Activated CD4-positive, alpha-beta memory T cell treated with anti-CD3 and anti-CD28 coated beads for 36 hours (primary cell): Measurements from ENCODE around the gene MPL. TPM values are rescaled to one million over a fixed set of nuclear protein-coding genes. Genes with fewer than 3 reads are reported as not detected.

Experiments
- CTCF ChIA-PET: fragments of 350-600 bp; sonication (Branson Sonifier 250); formaldehyde crosslinking; loops from one replicate; lab custom pipeline; 2021; ENCODE audit warnings: antibody characterized with exemption, inconsistent platforms; lab: Charles Lee
- POLR2A ChIA-PET: fragments of 350-600 bp; sonication (Branson Sonifier 250); formaldehyde crosslinking; loops from one replicate; lab custom pipeline; 2021; ENCODE audit warnings: antibody characterized with exemption; lab: Charles Lee
- DNase-seq: peaks from one replicate; pipeline ENCODE4 v3.0.0-alpha.2; 2020
- H3K27ac Mint-ChIP-seq: one replicate; pipeline ENCODE4 v1.8.0; 2021; ENCODE audit warnings: mixed read lengths
- H3K27me3 Mint-ChIP-seq: one replicate; pipeline ENCODE4 v1.8.0; 2021; ENCODE audit warnings: mixed read lengths
- H3K36me3 Mint-ChIP-seq: one replicate; pipeline ENCODE4 v1.8.0; 2021; ENCODE audit warnings: mixed read lengths
- H3K4me1 Mint-ChIP-seq: one replicate; pipeline ENCODE4 v1.8.0; 2021; ENCODE audit warnings: low read depth, mixed read lengths
- H3K4me3 Mint-ChIP-seq: one replicate; pipeline ENCODE4 v1.8.0; 2021; ENCODE audit warnings: mild to moderate bottlenecking, mixed read lengths
- H3K9me3 Mint-ChIP-seq: one replicate; pipeline ENCODE4 v1.8.0; 2021; ENCODE audit warnings: mixed read lengths
- intact Hi-C: fragments of 100-400 bp; cut with micrococcal nuclease; formaldehyde crosslinking; loops from one replicate; pipeline ENCODE4 v1.15.1; 2023
- total RNA-seq, 2 experiments: library from RNA; stranded (reverse); gene quantifications; one replicate each; pipeline ENCODE4 v1.2.3, GENCODE V29; 2021

MPL gene
- total RNA-seq, 2 experiments from 2014 or later = not detected

DNA sequence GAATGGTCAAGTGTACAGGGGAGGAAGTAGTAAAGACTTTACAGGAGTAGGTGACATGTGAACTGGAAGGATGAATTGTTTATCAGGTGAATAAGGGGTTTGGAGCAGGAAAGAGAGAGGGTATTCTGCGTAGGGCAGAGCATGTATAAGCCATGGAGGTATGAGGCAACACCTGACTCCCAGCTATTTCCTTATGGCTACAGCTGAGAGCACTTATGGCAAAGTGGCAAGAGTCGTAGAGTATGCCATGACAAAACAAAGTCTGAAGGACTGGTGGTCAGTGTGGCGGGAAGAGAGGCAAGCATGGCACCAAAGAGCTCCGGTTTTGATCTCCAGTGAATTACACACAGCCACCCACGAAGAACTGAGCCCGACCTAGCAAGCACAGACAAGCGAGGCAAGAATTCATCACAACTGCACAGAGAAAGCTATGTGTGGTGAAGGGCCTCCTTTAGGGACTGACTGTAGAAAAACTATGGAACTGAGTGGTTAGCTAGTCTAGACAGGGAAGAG lies 39.2 kb downstream of the MPL start:
- Mint-ChIP-seq H3K4me1 (no peaks in the 10 kb centered on the region), H3K4me3 (no peak overlapping the region), H3K9me3 (no peaks in the 10 kb centered on the region), H3K27ac (no peak overlapping the region), H3K36me3 (peaks cover 17% of the 10 kb centered on the region), H3K27me3 (no peaks in the 10 kb centered on the region)
- DNase-seq = no peak
- CTCF ChIA-PET = interaction anchor here (1.5 to 2.3 kb wide), 2 partner anchors 38 to 150 kb away, joined by 7 to 11 read pairs; no protein-coding TSS in a partner anchor
- intact Hi-C loops = no loop called here
- POLR2A ChIA-PET = no interaction called here

DNA sequence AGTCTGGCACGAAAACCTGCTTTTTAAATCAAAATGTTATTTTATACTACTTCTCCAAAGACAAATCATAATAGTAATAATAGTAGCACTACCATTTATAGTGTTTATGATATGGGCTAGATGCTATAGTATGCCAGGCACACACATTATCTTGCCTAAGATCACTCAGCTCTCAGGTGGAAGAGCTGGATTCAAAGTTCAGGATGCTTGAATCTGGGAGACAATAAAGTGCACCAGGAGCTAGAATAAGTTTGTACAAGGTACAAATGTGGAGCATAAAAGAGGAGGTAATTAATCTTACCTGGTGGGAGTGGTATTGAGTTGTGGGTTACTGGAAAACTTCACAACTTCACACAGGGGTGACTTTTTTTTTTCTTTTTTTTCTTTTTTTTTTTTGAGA lies 40.2 kb downstream of the MPL start:
- H3K27ac Mint-ChIP-seq = no peak overlapping the region
- ChIA-PET CTCF (interaction anchor here (1.2 to 2.3 kb wide), 2 partner anchors 37 to 151 kb away, joined by 3 to 11 read pairs; no protein-coding TSS in a partner anchor), POLR2A (interaction anchor here (0.7 to 1.7 kb wide), 2 partner anchors 10 to 146 kb away, joined by 3 to 5 read pairs; partner anchors contain the start of gene ELOVL1)
- H3K4me1 Mint-ChIP-seq = no peaks in the 10 kb centered on the region
- intact Hi-C loops = no loop called here
- peaks cover 19% of the 10 kb centered on the region for H3K36me3 Mint-ChIP-seq
- no peak for DNase-seq
- H3K27me3 Mint-ChIP-seq = no peaks in the 10 kb centered on the region
- H3K9me3 Mint-ChIP-seq = no peaks in the 10 kb centered on the region
- no peak overlapping the region for H3K4me3 Mint-ChIP-seq

GRCh38 chr1:43379476-43379875 lies 41.9 kb downstream of the MPL start:
- Mint-ChIP-seq H3K27me3 (no peaks in the 10 kb centered on the region), H3K4me1 (no peaks in the 10 kb centered on the region), H3K4me3 (no peak overlapping the region), H3K36me3 (peaks cover 29% of the 10 kb centered on the region), H3K9me3 (no peaks in the 10 kb centered on the region), H3K27ac (no peak overlapping the region)
- POLR2A ChIA-PET = no interaction called here
- CTCF ChIA-PET = no interaction called here
- intact Hi-C loops = no loop called here
- no peak for DNase-seq

DNA sequence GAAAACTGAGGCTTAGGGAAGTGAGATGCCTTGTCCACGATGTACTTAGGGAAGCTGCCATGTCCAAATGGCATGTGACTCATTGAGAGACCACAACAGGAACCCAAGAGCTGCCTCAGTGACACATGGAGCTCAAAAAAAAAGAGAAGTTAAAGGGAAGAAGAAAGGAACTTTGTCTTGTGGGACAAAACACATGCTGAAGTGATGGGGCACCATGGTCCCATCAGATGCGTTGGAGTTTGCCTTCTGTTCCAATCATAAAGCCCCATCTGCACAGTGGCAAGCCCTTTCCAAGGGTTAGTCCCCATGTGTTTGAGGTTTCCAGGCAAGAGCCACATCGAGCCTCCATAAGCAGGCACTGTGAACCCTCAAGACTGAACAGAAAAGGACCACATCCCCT lies 44.0 kb downstream of the MPL start:
- peaks cover 40% of the 10 kb centered on the region for H3K36me3 Mint-ChIP-seq
- H3K27ac Mint-ChIP-seq = no peak overlapping the region
- H3K9me3 Mint-ChIP-seq = no peaks in the 10 kb centered on the region
- no peaks in the 10 kb centered on the region for H3K4me1 Mint-ChIP-seq
- intact Hi-C loops = no loop called here
- DNase-seq = no peak
- no peaks in the 10 kb centered on the region for H3K27me3 Mint-ChIP-seq
- ChIA-PET CTCF (interaction anchor here (0.7 to 1.4 kb wide), 3 partner anchors 9 to 155 kb away, joined by 3 to 4 read pairs (median 3); no protein-coding TSS in a partner anchor), POLR2A (interaction anchor here (1.1 to 1.2 kb wide), 2 partner anchors 13 to 15 kb away, joined by 3 read pairs; no protein-coding TSS in a partner anchor)
- H3K4me3 Mint-ChIP-seq = no peak overlapping the region

DNA sequence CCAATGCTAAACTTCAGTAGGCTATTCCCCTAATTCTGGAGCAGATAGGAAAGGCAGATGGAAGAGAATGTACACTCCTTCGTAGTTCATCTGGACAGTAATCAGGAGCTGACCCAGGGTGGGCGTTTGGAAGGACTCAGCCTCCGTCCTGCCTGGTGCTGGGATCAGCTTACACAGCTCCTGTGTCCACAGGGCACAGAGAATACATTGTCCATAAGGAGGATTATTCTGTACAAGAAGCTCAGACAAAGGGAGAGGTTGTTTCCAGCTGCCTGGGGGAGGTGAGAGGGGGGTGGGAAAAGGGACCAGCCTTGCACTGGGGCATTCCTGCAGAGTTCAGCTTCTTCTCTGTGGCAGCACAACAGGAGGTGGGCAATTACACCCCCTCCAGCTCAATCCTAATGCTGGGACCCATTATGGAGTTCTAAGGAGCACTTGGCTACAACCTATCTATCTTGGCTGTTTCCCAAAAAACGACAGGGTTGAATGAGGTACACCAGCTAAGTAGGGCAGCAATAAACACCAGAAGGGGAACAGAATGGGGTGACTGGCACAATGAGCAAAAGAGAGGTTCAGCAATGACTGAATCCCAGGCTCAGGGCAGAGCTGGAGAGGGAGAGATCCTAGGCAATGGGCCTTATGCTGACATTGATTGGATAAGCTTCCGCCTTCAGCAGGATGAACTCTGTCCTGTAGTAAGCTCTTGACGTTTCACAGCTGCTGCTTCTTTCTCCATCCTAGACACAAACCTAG lies 44.6 kb downstream of the MPL start:
- no peak for DNase-seq
- Mint-ChIP-seq H3K27me3 (no peaks in the 10 kb centered on the region), H3K27ac (no peak overlapping the region), H3K9me3 (no peaks in the 10 kb centered on the region), H3K4me3 (no peak overlapping the region), H3K36me3 (peaks cover 45% of the 10 kb centered on the region), H3K4me1 (no peaks in the 10 kb centered on the region)
- ChIA-PET POLR2A (interaction anchor here (1.1 to 1.2 kb wide), 2 partner anchors 14 to 15 kb away, joined by 3 read pairs; no protein-coding TSS in a partner anchor), CTCF (interaction anchor here (0.7 to 1.4 kb wide), 3 partner anchors 8 to 155 kb away, joined by 3 to 4 read pairs (median 3); no protein-coding TSS in a partner anchor)
- intact Hi-C loops = no loop called here

GRCh38 chr1:43383449-43383848 lies 45.8 kb downstream of the MPL start:
- Mint-ChIP-seq H3K36me3 (peaks cover 43% of the 10 kb centered on the region), H3K4me3 (no peak overlapping the region), H3K4me1 (peaks cover 9% of the 10 kb centered on the region), H3K27me3 (no peaks in the 10 kb centered on the region), H3K9me3 (no peaks in the 10 kb centered on the region), H3K27ac (no peak overlapping the region)
- intact Hi-C loops = no loop called here
- CTCF ChIA-PET = interaction anchor here (2.6 kb wide), 1 partner anchor 25 kb away, joined by 7 read pairs; the partner anchor contains the start of gene CDC20
- no peak for DNase-seq
- POLR2A ChIA-PET = no interaction called here

GRCh38 chr1:43386676-43387075 lies 49.1 kb downstream of the MPL start:
- intact Hi-C loops = no loop called here
- CTCF ChIA-PET = no interaction called here
- Mint-ChIP-seq H3K27ac (no peak overlapping the region), H3K36me3 (peaks cover 37% of the 10 kb centered on the region), H3K9me3 (no peaks in the 10 kb centered on the region), H3K27me3 (no peaks in the 10 kb centered on the region), H3K4me1 (peaks cover 34% of the 10 kb centered on the region), H3K4me3 (no peak overlapping the region)
- no peak for DNase-seq
- POLR2A ChIA-PET = no interaction called here

GRCh38 chr1:43387976-43388599 lies 50.5 kb downstream of the MPL start:
- Mint-ChIP-seq H3K27ac (peak overlapping the region; percentile 97), H3K4me3 (peak overlapping the region; percentile 100), H3K27me3 (no peaks in the 10 kb centered on the region), H3K4me1 (peaks cover 40% of the 10 kb centered on the region), H3K9me3 (no peaks in the 10 kb centered on the region), H3K36me3 (peaks cover 32% of the 10 kb centered on the region)
- POLR2A ChIA-PET = interaction anchor here (2.1 to 4.1 kb wide), 2 partner anchors 20 to 66 kb away, joined by 6 to 28 read pairs; partner anchors contain the start of gene ELOVL1
- DNase-seq = no peak
- CTCF ChIA-PET = interaction anchor here (1.1 to 1.6 kb wide), 3 partner anchors 15 to 161 kb away, joined by 3 to 5 read pairs (median 5); partner anchors contain the start of gene ELOVL1
- intact Hi-C loops = loop anchor here (2.0 kb wide), 2 partner anchors 19 to 67 kb away; partner anchors contain the start of gene ELOVL1

GRCh38 chr1:43388613-43389012 lies 51.0 kb downstream of the MPL start:
- POLR2A ChIA-PET = interaction anchor here (0.8 to 4.1 kb wide), 4 partner anchors 10 to 66 kb away, joined by 3 to 28 read pairs (median 4); partner anchors contain the start of gene ELOVL1
- DNase-seq = no peak
- Mint-ChIP-seq H3K4me1 (peaks cover 40% of the 10 kb centered on the region), H3K36me3 (peaks cover 29% of the 10 kb centered on the region), H3K4me3 (peak overlapping the region; percentile 100), H3K27ac (peak overlapping the region; percentile 97), H3K9me3 (no peaks in the 10 kb centered on the region), H3K27me3 (no peaks in the 10 kb centered on the region)
- CTCF ChIA-PET = interaction anchor here (0.9 to 2.4 kb wide), 5 partner anchors 14 to 162 kb away, joined by 3 to 14 read pairs (median 5); partner anchors contain the start of gene ELOVL1
- intact Hi-C loops = loop anchor here (1.0 to 2.0 kb wide), 3 partner anchors 20 to 216 kb away; partner anchors contain the start of genes CFAP57, EBNA1BP2 and ELOVL1

- ChIA-PET CTCF (interaction anchor here (0.8 to 2.4 kb wide), 8 partner anchors 8 to 163 kb away, joined by 3 to 14 read pairs (median 4); partner anchors contain the start of genes CDC20 and ELOVL1), POLR2A (interaction anchor here (0.8 to 4.1 kb wide), 5 partner anchors 11 to 65 kb away, joined by 3 to 28 read pairs (median 5); partner anchors contain the start of genes CDC20 and ELOVL1)
- H3K27ac Mint-ChIP-seq = peak within 1 kb of the TSS; percentile 97
- intact Hi-C loops = loop anchor here (1.0 to 2.0 kb wide), 4 partner anchors 21 to 217 kb away; partner anchors contain the start of genes CDC20, CFAP57, EBNA1BP2 and ELOVL1
- DNase-seq = peak; percentile 96
- peak within 1 kb of the TSS; percentile 100 for H3K4me3 Mint-ChIP-seq
- H3K4me1 Mint-ChIP-seq = peaks cover 40% of the 10 kb centered on the region
- peaks cover 23% of the 10 kb centered on the region for H3K36me3 Mint-ChIP-seq
- no peaks in the 10 kb centered on the region for H3K9me3 Mint-ChIP-seq
- no peaks in the 10 kb centered on the region for H3K27me3 Mint-ChIP-seq
Measured at GRCh38 chr1:43389326-43390313, 52.0 kb downstream of the MPL start, which contains the start of the genes MED8 and SZT2. TSS of gene MED8 (minus strand) at chr1:43389800. CDS start at chr1:43389764, 36 bp downstream. TSS of gene SZT2 (plus strand) at chr1:43389899. CDS start at chr1:43389969, 70 bp downstream.
